Iris pigment epithelial cell (primary cell): ENCODE measurements around the gene CD72.
"Not testable (repeated sequence)": the region's sequence is repeated elsewhere in the genome, so short reads cannot be mapped to it uniquely, and the experiment has no call there.

Source experiments
- DNase-seq: peaks from one replicate; pipeline ENCODE4 v3.0.0-alpha.2; 2011; ENCODE audit warnings: low read depth

The CD72 gene

DNA sequence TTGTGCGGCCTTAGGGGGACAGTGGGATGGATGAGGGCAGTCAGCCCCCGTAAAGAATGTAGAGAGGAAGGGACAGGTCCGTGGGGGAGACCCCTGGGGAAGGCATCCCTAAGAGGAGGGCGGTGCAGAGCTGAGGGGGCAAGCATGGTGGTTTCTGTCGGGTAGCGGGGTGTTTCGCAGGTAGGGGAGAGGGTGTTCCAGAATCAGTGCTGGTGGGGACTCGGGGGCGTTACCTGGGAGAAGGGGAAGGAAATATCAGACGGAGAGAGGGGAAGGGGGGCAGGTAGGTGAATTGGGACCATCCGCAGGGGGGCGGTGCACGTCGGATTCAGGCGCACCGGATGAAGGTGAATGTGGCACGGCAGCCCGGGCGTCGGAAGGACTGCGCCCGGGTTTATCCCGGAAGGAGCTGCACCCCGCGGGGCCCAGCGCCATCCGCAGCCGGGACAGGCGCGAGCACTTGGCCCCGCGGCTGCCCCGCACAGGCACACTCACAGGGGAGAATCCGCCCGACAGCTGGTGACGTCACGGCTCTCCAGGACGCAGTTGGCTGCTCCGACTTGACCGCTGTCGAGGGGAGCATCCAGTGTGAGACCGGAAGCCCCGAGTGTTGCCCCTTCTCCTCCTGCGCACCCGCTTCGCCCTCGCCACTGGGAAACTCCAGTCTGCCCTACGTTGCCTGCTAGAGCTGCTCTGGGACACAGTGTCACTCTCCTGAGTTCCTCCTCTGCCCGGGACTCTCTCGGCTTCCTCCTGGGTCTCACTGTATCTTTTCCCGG is 1.3 kb downstream of the CD72 start:
- DNase-seq = peak; percentile 68

DNA sequence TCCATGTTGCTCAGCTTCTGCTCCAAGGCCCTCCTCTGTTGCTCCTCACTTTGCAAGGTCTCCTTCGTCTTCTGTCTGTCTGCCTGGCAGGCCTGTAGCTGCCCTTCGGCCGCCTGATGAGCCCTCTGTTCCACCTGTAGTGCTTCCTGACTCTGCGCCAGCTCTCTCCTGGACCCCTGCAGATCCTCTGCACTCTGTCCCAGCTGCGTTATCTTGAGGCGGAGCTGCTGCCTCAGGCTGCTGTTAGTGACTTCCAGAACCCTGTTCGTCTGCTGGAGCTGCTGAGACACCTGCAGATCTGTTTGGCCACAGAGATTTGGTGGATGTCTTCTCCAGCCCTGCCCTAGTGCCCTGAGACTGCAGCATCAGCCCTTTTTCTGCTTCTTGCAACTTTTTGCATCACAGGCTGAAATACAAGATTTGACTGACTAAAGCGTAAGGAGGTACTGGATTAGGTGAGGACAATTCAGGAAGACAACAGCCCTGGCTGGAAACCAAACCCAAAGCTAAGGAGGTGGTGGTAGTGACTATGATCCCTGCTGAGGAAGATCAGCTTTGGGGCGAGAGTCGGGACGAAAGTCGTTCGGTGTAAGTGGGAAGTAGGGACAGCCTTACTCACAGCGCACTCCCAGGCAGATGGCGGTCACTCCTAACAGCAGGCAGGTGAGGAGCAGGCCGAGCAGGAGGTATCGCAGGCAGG is 2.1 kb downstream of the CD72 start:
- no peak for DNase-seq

- DNase-seq = no peak
Observed at GRCh38 chr9:35612843-35613242, 5.4 kb downstream of the CD72 start.

GRCh38 chr9:35612066-35612465 is 6.1 kb downstream of the CD72 start:
- not testable (repeated sequence) for DNase-seq

DNA sequence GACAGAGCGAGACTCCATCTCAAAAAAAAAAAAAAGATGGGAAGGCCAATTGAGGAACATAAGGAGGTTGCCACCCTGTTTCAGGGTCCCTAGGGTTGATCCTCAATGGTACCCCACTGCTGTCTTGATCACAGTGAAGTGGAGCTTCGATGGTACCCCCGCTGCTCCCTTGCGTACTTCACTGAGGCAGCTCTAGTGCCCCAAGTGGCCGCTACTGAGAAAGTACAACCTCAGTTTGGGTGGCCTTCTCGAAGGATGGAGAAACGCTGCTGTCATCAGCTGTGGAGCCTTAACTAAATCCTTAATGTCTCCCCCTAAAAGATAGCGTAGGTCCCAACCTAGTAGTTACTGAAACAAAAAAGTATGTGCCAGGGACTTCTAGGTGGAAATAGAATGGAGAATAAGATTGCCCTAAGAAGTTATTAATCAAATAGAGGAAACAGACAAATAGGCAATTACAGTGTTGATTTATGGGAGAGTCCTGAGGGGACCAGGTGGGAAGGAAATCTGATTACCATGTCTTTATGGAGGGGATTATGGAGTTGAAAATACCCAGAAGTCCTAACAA is 6.9 kb downstream of the CD72 start:
- peak; percentile 59 for DNase-seq

- no peak for DNase-seq
Observed at GRCh38 chr9:35609820-35610163, 8.4 kb downstream of the CD72 start.

DNA sequence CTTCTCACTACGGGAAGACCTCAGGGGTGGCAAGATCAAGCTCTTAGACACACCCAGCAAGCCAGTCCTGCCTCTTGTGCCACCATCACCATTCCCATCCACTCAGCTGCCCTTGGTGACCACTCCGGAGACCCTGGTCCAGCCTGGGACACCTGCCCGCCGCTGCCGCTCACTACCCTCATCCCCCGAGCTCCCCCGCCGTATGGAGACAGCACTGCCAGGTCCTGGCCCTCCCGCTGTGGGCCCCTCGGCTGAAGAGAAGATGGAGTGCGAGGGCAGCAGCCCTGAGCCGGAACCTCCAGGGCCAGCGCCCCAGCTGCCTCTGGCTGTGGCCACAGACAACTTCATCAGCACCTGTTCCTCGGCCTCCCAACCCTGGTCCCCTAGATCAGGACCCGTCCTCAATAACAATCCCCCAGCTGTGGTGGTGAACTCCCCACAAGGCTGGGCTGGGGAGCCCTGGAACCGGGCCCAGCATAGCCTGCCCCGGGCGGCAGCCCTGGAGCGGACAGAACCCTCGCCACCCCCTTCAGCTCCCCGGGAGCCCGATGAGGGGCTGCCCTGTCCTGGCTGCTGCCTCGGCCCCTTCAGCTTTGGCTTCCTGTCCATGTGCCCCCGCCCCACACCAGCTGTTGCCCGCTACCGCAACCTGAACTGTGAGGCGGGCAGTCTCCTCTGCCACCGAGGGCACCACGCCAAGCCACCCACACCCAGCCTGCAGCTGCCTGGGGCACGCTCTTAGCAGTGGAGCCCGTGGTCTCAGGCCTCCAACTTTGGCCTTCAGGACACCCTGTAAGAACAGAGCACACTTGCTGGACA is 9.0 kb downstream of the CD72 start:
- DNase-seq = no peak

- no peak for DNase-seq
Observed at GRCh38 chr9:35608221-35608620, 10.0 kb downstream of the CD72 start.

GRCh38 chr9:35606726-35607125 is 11.5 kb downstream of the CD72 start:
- no peak for DNase-seq

DNA sequence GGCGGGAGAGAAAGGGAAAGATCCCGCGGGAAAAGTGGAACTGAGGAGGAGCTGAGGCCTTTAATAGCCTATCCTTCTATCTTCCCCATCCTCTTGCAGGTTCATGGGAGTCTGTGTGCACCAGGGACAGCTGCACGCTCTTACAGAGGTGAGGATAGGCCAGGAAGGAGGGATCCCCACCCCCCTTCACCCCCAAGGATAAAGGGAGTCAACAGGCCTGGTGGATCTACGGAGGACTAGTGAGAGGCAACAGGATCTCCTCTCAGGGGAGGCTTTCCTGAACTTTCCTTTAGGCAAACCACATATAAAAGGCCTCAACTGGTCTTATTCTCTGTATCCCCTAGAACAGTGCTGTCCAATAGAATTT is 12.1 kb downstream of the CD72 start:
- DNase-seq = no peak

GRCh38 chr9:35605351-35606137 is 12.7 kb downstream of the CD72 start:
- DNase-seq = peak; percentile 19

GRCh38 chr9:35604578-35605350 is 13.4 kb downstream of the CD72 start, which contains the start of gene TESK1:
Gene TESK1 (plus strand): TSS chr9:35605262. CDS start chr9:35605620, 358 bp downstream.
- peak; percentile 63 for DNase-seq

- DNase-seq = peak; percentile 100
Observed at GRCh38 chr9:35603986-35604577, 14.1 kb downstream of the CD72 start.

DNA sequence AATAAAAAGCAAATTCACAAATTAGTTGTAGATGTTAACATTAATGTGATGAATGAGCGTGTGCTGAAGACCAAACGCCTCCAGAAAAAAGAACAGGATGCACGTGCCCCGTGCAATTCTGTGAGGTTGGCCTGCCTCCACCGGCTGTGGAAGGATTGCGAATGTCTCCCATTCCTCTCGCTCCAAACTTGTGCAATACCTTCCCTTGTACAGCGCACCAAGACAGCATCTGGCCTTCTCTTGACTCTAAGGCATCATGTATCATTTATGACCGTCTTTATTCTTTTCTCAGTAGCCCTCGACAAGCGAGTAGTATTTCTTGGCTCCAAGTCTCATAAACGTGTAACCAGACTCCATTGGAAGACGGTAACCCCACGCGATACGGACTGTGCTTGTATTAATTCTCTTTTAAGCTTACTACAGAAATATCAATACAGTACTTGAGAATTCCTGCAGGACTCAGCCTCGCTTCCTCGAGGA is 14.7 kb downstream of the CD72 start:
- DNase-seq = peak; percentile 93

- DNase-seq = no peak
Observed at GRCh38 chr9:35599763-35600604, 18.2 kb downstream of the CD72 start.

DNA sequence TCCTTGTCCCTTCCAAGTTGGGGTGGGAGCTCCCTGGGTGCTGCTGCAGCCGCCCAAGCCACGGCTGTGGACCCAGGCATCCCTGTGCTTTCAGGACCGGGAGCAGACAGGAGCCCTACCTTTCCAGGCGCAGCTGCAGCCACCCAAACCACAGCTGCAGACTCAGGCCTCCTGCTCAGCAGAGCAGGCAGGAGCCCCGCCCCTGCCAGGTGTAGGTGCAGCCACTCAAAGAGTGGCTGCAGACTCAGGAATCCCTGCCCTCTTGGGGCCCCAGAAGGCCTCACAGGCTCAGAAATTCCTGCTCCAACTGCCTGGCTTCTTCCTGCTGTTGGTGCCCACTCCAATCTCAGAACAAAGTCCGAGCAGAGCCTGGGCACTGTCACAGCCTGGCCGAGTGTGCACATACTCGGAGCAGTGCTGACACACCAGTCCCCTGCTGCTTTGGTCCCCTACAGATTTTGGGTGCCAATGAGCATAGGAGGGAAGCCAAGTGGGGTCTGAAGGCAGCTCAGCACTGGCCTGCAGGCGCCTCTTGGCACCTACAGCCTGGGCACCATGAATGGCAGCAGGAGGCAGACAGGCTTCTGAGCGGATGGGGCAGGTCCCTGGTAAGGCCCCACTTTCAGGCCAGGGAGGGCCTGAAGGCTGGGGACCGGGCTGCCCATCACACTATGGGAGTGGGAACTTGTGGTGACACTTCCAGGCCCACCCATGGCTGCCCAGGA is 19.2 kb downstream of the CD72 start:
- DNase-seq = no peak

GRCh38 chr9:35596907-35597306 is 21.3 kb downstream of the CD72 start:
- DNase-seq = not testable (repeated sequence)

GRCh38 chr9:35594471-35594870 is 23.7 kb downstream of the CD72 start:
- no peak for DNase-seq

- DNase-seq = no peak
Observed at GRCh38 chr9:35593581-35593980, 24.6 kb downstream of the CD72 start.
